Measurements from ENCODE around the gene WDR5B. TPM values are rescaled to one million over a fixed set of nuclear protein-coding genes. Genes with fewer than 3 reads are reported as not detected.

Gene WDR5B
- total RNA-seq, 1 donor = 8.0 TPM

DNA sequence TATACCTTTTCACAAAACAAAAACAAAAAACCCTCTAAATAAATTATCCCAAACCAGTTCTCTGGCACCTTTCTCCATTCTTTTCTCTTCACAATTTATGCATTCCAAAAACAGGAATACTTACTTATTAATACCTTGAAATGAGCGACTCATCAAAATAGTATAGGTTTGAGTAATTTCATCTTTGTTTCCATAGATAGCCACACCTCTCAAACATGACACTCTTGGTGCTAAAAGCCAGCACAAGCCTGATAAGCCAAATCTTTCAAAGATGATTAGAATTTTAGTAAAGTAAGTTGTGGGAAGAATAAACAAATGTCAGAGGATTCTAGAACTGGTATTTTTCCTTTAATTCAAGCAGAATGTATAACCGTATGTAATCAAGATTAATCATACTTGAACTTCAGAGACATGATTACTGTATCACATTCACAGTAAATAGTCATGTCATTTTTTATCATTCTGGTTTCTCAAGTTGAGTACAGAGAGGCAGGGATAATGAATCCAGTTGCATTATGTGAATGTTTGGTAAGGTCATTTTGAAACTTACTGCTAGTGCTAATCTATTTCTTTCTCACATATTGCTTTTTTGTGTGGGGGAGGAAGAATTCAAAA, 12.1 kb upstream of the WDR5B start:
- no peak overlapping the region for H3K4me3 ChIP-seq (ENCODE audit: low read depth, low read length)
- DNase-seq (ENCODE audit: low read depth) = peak; percentile 24
- TF ChIP-seq, protein P1, sequence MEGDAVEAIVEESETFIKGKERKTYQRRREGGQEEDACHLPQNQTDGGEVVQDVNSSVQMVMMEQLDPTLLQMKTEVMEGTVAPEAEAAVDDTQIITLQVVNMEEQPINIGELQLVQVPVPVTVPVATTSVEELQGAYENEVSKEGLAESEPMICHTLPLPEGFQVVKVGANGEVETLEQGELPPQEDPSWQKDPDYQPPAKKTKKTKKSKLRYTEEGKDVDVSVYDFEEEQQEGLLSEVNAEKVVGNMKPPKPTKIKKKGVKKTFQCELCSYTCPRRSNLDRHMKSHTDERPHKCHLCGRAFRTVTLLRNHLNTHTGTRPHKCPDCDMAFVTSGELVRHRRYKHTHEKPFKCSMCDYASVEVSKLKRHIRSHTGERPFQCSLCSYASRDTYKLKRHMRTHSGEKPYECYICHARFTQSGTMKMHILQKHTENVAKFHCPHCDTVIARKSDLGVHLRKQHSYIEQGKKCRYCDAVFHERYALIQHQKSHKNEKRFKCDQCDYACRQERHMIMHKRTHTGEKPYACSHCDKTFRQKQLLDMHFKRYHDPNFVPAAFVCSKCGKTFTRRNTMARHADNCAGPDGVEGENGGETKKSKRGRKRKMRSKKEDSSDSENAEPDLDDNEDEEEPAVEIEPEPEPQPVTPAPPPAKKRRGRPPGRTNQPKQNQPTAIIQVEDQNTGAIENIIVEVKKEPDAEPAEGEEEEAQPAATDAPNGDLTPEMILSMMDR (IDR thresholded peaks at IDR 0.05; ENCODE audit: insufficient read depth, low read length) = no peak

DNA sequence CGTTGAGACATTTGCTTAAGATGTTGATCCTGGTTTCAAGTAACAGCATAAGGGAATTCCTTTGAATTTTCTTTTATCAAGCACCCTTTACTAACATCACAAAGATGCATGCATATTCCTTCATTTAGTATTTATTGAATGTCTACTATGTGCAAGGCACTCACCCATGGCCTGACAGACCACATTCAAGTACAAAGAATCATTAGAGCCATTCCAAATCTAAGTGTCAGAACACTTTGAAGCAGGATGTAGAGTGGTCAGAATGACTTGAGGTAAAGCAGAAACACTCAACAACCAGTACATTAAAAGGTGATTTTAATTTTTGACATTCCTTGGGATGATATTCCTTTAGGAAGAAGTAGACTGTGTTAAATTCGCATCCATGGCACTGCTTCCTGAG, 6.0 kb upstream of the WDR5B start:
- TF ChIP-seq, protein P1 (IDR thresholded peaks at IDR 0.05; ENCODE audit: insufficient read depth, low read length) = no peak

DNA sequence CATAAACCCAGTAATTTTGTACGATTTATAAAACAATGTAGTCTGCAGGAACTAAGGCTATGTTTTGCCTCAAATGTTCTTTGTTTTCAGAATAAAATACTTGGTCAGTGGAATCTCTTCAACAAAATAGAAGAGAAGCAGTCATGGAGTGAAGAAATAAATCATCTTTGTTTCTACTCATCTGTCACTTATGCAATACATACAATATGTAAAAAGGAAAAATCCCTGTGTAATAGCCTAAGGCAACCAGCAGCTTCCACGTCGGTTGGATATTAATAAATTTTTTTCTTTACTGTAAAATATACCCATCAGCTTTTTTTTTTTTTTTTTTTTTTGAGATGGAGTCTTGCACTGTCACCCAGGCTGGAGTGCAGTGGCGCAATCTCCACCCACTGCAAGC, 5.2 kb upstream of the WDR5B start:
- TF ChIP-seq, protein P1 (IDR thresholded peaks at IDR 0.05; ENCODE audit: insufficient read depth, low read length) = no peak
- H3K4me3 ChIP-seq (ENCODE audit: low read depth, low read length) = no peak overlapping the region
- no peak for DNase-seq (ENCODE audit: low read depth)

More for the DNA sequence above, 6.0 kb upstream of the WDR5B start:
- no peak overlapping the region for H3K4me3 ChIP-seq (ENCODE audit: low read depth, low read length)
- DNase-seq (ENCODE audit: low read depth) = no peak

DNA sequence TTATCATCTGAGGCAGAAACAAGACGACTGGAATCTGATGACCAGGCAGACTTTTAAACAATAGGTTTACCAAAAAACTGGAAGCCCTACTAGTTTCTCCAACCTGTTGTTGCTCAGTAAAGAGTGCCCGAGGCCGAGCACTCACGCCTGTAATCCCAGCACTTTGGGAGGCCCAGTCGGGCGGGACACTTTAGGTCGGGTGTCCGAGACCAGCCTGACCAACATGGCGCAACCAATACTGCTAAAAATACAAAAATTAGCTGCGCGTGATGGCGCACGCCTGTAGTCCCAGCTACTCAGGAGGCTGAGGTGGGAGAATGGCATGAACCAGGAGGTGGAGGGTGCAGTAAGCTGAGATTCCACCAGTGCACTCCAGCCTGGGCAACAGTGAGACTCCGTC, 1.1 kb upstream of the WDR5B start:
- peak; percentile 15 for DNase-seq (ENCODE audit: low read depth)
- H3K4me3 ChIP-seq (ENCODE audit: low read depth, low read length) = peak overlapping the region; percentile 90
- TF ChIP-seq, protein P1 (IDR thresholded peaks at IDR 0.05; ENCODE audit: insufficient read depth, low read length) = no peak

DNA sequence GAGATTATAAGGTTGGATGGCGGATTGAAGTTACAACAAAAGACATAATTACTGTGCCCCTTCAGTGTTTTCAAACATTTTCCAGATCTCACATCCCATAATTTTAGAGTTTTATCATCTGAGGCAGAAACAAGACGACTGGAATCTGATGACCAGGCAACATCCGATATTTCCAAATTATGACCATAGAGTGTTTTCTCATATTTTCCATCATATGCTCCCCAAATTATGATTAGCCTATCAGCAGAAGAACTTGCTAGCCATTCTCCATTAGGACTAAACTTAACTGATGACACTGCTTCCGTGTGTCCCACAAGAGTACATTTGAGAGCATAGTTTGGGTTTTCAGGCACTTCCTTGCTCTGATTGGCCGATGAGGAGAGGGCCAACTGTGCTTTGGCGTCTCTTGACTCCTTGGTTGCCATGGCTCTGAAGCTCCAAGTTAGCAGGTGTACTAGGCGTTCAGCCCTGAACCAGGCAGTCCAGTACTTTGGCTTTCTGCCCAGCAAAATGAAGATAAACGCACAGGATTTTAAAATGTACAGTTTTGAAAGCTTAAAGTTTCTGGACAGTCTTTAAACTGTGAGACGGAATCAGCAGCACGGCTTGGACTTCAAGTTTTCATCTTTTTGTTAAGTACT, 638 bp downstream of the WDR5B start:
- DNase-seq (ENCODE audit: low read depth) = peak; percentile 25
- H3K4me3 ChIP-seq (ENCODE audit: low read depth, low read length) = peak overlapping the region; percentile 90
- TF ChIP-seq, protein P1 (IDR thresholded peaks at IDR 0.05; ENCODE audit: insufficient read depth, low read length) = no peak

DNA sequence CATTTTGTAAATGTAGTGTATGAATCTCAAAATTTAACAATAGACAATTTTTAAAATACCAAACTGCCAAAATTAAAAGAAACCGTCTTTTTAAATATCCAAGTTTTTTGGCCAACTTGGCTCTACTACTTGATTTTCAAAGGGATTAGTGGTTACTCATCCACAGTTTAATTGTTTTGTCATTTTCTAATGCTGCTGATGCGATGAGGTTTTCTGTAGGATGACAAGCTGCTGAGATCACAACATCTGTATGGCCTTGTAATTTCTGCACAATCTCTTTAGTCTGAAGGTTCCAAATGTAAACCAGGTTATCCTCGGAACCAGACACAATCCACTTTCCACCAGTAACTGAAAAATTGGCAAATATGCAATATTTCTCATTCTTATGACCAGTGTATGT, 1.5 kb downstream of the WDR5B start:
- TF ChIP-seq, protein P1 (IDR thresholded peaks at IDR 0.05; ENCODE audit: insufficient read depth, low read length) = no peak
- H3K4me3 ChIP-seq (ENCODE audit: low read depth, low read length) = no peak overlapping the region
- DNase-seq (ENCODE audit: low read depth) = no peak

Measured in fibroblast of the aortic adventitia (primary cell).